ENCODE results near the gene LRBA. TPM values are rescaled to one million over a fixed set of nuclear protein-coding genes. Genes with fewer than 3 reads are reported as not detected.

Gene LRBA
- total and polyA plus RNA-seq, 9 of the 15 experiments (the other 6 are each of a cell fraction or from before 2014, with no cell fraction given) = 24.2 to 88.7 (median 59.7) TPM

DNA sequence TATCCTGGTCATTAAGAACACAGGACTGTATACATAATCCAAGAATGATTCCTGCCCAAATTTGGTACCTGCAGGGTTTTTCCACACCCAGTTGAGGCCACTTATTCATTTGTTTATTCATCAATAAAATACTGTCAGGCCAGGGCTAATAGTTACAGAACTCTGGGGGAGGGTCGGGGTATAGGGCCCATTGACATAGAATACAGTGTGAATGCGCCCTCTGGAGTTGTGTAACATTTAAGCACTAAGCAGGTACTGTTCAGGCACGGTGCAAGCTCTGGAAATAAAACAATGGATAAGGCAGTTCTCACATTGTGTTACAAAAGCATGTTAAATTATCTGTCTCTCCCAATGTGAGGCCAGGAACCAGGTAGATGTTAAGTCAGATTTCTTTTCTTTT is 30.8 kb upstream of the LRBA start (continued):
- TF ChIP-seq, protein P1, sequence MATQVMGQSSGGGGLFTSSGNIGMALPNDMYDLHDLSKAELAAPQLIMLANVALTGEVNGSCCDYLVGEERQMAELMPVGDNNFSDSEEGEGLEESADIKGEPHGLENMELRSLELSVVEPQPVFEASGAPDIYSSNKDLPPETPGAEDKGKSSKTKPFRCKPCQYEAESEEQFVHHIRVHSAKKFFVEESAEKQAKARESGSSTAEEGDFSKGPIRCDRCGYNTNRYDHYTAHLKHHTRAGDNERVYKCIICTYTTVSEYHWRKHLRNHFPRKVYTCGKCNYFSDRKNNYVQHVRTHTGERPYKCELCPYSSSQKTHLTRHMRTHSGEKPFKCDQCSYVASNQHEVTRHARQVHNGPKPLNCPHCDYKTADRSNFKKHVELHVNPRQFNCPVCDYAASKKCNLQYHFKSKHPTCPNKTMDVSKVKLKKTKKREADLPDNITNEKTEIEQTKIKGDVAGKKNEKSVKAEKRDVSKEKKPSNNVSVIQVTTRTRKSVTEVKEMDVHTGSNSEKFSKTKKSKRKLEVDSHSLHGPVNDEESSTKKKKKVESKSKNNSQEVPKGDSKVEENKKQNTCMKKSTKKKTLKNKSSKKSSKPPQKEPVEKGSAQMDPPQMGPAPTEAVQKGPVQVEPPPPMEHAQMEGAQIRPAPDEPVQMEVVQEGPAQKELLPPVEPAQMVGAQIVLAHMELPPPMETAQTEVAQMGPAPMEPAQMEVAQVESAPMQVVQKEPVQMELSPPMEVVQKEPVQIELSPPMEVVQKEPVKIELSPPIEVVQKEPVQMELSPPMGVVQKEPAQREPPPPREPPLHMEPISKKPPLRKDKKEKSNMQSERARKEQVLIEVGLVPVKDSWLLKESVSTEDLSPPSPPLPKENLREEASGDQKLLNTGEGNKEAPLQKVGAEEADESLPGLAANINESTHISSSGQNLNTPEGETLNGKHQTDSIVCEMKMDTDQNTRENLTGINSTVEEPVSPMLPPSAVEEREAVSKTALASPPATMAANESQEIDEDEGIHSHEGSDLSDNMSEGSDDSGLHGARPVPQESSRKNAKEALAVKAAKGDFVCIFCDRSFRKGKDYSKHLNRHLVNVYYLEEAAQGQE (IDR thresholded peaks at IDR 0.05; ENCODE audit: borderline replicate concordance) = peak; percentile 67; the same call in 1 of the 2 replicates
- TF ChIP-seq, protein P1 (CRISPR knock-in tag; IDR thresholded peaks at IDR 0.05; ENCODE audit: low read depth) = no peak

Data from K562 (cell line).